Measurements from ENCODE around the gene CCDC188. TPM values are rescaled to one million over a fixed set of nuclear protein-coding genes. Genes with fewer than 3 reads are reported as not detected.

Gene CCDC188
- total and polyA plus RNA-seq, 9 of the 15 experiments (the other 6 are each of a cell fraction or from before 2014, with no cell fraction given), result not detected

DNA sequence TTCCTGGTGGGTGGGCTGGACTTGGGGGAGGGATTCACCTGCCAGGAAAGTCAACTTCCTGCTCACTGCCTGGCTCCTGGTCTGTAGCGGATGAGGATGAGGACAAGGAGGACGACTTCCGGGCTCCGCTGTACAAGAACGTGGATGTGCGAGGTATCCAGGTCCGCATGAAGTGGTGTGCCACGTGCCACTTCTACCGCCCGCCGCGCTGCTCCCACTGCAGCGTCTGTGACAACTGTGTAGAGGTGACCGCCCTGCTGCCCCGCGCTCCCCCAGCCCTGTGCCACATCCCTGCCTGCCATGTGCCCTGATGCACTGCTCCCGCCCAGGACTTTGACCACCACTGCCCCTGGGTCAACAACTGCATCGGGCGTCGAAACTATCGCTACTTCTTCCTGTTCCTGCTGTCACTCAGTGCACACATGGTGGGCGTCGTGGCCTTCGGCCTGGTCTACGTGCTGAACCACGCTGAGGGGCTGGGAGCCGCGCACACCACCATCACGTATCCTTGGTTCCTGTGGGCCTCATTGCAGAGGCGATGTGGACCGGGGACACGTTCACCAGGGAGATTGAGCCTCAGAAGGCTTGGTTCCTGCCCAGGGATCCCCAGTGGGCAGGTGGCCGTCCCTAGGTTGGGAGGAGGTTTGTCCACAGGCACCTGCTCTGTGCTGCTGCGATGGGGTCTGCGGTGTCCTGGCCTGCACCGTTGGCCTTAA lies 11.3 kb downstream of the CCDC188 start (continued):
- TF ChIP-seq ATF1 (CRISPR knock-in tag; IDR thresholded peaks at IDR 0.05) (0 out of 2 replicates have a peak, but pooled peaks have one; percentile 24), ATF1 (tag; IDR thresholded peaks at IDR 0.05) (no peak), MAZ (CRISPR knock-in tag; conservative IDR thresholded peaks at IDR 0.05 in 1 of 2, IDR thresholded peaks at IDR 0.05 in 1 of 2) (0 out of 4 replicates have a peak, but pooled peaks of 1 of the 2 experiments have one; percentile 41), SAFB (IDR thresholded peaks at IDR 0.05; ENCODE audit: borderline replicate concordance, low read depth, low read length) (peak; percentile 22; the same call in 1 of the 2 replicates), WHSC1 (IDR thresholded peaks at IDR 0.05; ENCODE audit: low read length) (peak; percentile 42), EHMT2 (IDR thresholded peaks at IDR 0.05) (no peak)

DNA sequence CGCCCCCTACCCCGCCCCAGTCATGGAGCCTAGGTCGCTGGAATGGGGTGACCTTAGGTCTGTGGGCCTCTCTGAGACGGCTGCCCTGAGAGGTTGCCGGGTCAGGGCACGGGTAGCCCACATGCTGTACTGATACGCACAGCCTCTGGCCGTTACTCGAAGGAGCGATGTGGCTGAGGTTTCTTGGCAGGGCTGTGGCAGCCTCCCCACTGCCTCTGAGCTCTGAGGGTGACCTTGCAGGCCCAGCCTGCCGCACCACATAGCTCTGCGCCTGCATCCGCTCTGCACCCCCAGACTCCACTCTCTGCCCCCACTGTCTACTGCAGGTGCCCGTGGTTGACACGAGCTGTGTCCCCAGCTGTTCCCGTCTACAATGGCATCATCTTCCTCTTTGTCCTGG lies 12.0 kb downstream of the CCDC188 start:
- POLR2A ChIA-PET, result interaction anchor here (0.6 to 7.2 kb wide), 8 partner anchors 8 to 1533 kb away, joined by 3 to 68 read pairs (median 4); no protein-coding TSS in a partner anchor
- CTCF ChIA-PET (ENCODE audit: low intra/inter-chr PET ratio), result no interaction called here

More for the DNA sequence above, 12.0 kb downstream of the CCDC188 start:
- in situ Hi-C loops (cut with MboI), result no loop called here
- H3K79me2 ChIP-seq (ENCODE audit: control insufficient read depth, insufficient read depth, low read length), result peaks cover 7% of the 10 kb centered on the region; the same call in 1 of the 3 replicates
- no peaks in the 10 kb centered on the region for H3K27me3 ChIP-seq (ENCODE audit: control insufficient read depth in 2 of 2, insufficient read depth in 2 of 2, low read length in 2 of 2)
- no peak overlapping the region for H3K27ac ChIP-seq (ENCODE audit: extremely low read depth, low read depth, low read length)
- peaks cover 17% of the 10 kb centered on the region; the same call in 2 of the 3 replicates for H3K36me3 ChIP-seq (ENCODE audit: control insufficient read depth, insufficient read depth, low read length)
- ATAC-seq (no peak; the same call in 2 of the 3 replicates), DNase-seq (ENCODE audit: extremely low read depth in 1 of 4, low spot score in 3 of 4) (no peak), FAIRE-seq (no peak)
- no peaks in the 10 kb centered on the region for H3K9me3 ChIP-seq (replicated peaks; ENCODE audit: control insufficient read depth, insufficient read depth, low read depth, low read length)
- H4K20me1 ChIP-seq (replicated peaks; ENCODE audit: control insufficient read depth, insufficient read depth, low read length), result peaks cover 42% of the 10 kb centered on the region
- intact Hi-C loops (cut with micrococcal nuclease), result no loop called here
- H3K9me1 ChIP-seq (ENCODE audit: control insufficient read depth, insufficient read depth, low read length), result peaks cover 18% of the 10 kb centered on the region
- BruUV-seq (replicated peaks), result no TSS peak
- H2AFZ ChIP-seq (ENCODE audit: low read depth, low read length), result no peak overlapping the region
- peak overlapping the region in 1 of 2 experiments; percentile 84; a peak in 2 of 4 replicates for H3K9ac ChIP-seq (ENCODE audit: insufficient read depth in 1 of 2, low read depth in 2 of 2, low read length in 2 of 2)
- no peak overlapping the region for H3K4me2 ChIP-seq (ENCODE audit: insufficient read depth, low read length)
- WGBS (ENCODE audit: insufficient coverage, low coverage, missing lambda C conversion rate), result 69% methylated on average over 16 of the region's 16 CpGs
- peaks cover 9 to 90% of the 10 kb centered on the region in 2 experiments for H3K4me1 ChIP-seq (replicated peaks in 1 of 2; ENCODE audit: control insufficient read depth in 2 of 2, insufficient read depth in 2 of 2, low read length in 2 of 2)
- no peak overlapping the region for H3K4me3 ChIP-seq
- TF ChIP-seq CREB1 (IDR thresholded peaks at IDR 0.05) (no peak; the same call in 1 of the 2 replicates), CREB1 (CRISPR knock-in tag; IDR thresholded peaks at IDR 0.05) (no peak), HDAC6 (IDR thresholded peaks at IDR 0.05; ENCODE audit: low read depth, low read length) (0 out of 2 replicates have a peak, but pooled peaks have one; percentile 65), ZNF232 (CRISPR knock-in tag; IDR thresholded peaks at IDR 0.05) (no peak)
- TF ChIP-seq, protein P1, sequence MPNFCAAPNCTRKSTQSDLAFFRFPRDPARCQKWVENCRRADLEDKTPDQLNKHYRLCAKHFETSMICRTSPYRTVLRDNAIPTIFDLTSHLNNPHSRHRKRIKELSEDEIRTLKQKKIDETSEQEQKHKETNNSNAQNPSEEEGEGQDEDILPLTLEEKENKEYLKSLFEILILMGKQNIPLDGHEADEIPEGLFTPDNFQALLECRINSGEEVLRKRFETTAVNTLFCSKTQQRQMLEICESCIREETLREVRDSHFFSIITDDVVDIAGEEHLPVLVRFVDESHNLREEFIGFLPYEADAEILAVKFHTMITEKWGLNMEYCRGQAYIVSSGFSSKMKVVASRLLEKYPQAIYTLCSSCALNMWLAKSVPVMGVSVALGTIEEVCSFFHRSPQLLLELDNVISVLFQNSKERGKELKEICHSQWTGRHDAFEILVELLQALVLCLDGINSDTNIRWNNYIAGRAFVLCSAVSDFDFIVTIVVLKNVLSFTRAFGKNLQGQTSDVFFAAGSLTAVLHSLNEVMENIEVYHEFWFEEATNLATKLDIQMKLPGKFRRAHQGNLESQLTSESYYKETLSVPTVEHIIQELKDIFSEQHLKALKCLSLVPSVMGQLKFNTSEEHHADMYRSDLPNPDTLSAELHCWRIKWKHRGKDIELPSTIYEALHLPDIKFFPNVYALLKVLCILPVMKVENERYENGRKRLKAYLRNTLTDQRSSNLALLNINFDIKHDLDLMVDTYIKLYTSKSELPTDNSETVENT (CRISPR knock-in tag; IDR thresholded peaks at IDR 0.05), result peak; percentile 83; the same call in 1 of the 2 replicates
- TF ChIP-seq, protein P2, sequence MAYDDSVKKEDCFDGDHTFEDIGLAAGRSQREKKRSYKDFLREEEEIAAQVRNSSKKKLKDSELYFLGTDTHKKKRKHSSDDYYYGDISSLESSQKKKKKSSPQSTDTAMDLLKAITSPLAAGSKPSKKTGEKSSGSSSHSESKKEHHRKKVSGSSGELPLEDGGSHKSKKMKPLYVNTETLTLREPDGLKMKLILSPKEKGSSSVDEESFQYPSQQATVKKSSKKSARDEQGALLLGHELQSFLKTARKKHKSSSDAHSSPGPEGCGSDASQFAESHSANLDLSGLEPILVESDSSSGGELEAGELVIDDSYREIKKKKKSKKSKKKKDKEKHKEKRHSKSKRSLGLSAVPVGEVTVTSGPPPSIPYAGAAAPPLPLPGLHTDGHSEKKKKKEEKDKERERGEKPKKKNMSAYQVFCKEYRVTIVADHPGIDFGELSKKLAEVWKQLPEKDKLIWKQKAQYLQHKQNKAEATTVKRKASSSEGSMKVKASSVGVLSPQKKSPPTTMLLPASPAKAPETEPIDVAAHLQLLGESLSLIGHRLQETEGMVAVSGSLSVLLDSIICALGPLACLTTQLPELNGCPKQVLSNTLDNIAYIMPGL (CRISPR knock-in tag; IDR thresholded peaks at IDR 0.05), result peak; percentile 36; the same call in 1 of the 2 replicates
- TF ChIP-seq, protein P3, sequence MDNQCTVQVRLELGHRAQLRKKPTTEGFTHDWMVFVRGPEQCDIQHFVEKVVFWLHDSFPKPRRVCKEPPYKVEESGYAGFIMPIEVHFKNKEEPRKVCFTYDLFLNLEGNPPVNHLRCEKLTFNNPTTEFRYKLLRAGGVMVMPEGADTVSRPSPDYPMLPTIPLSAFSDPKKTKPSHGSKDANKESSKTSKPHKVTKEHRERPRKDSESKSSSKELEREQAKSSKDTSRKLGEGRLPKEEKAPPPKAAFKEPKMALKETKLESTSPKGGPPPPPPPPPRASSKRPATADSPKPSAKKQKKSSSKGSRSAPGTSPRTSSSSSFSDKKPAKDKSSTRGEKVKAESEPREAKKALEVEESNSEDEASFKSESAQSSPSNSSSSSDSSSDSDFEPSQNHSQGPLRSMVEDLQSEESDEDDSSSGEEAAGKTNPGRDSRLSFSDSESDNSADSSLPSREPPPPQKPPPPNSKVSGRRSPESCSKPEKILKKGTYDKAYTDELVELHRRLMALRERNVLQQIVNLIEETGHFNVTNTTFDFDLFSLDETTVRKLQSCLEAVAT (IDR thresholded peaks at IDR 0.05), result no peak
